Panc1 (cell line): ENCODE results near the gene ARTN. TPM values are rescaled to one million over a fixed set of nuclear protein-coding genes. Genes with fewer than 3 reads are reported as not detected.

Experiments
- ATAC-seq: fragments of 200-7000 bp; cut with Tn5 transposase; 2 replicates; pipeline ENCODE4 v1.9.1; 2020; ENCODE audit warnings: mild to moderate bottlenecking, moderate library complexity
- BruUV-seq: library from RNA; stranded (reverse); fragments of 400-500 nt; replicated peaks from 2 replicates; lab custom pipeline; 2021; lab: Mats Ljungman, UMichigan
- CTCF ChIA-PET: fragments of 300-600 bp; sonication (Branson Sonifier 250); formaldehyde crosslinking; loops from one replicate; lab custom pipeline; 2022; ENCODE audit warnings: antibody characterized with exemption; lab: Charles Lee
- POLR2A ChIA-PET: fragments of 300-600 bp; sonication (Branson Sonifier 250); formaldehyde crosslinking; loops from one replicate; lab custom pipeline; 2022; ENCODE audit warnings: antibody characterized with exemption; lab: Charles Lee
- DNase-seq: peaks from one replicate; pipeline ENCODE4 v3.0.0-alpha.2; 2010; ENCODE audit warnings: low read depth, low spot score
- H3K27ac ChIP-seq: 2 replicates; pipeline ENCODE4 v1.5.1; 2011; ENCODE audit warnings: mild to moderate bottlenecking, low read length, inconsistent platforms
- H3K27me3 ChIP-seq: fragments of 200-500 bp; sonication (Bioruptor generic); 2 replicates; pipeline ENCODE4 v1.6.0; 2014; ENCODE audit warnings: low read length, inconsistent platforms; ENCODE audit not compliant: control insufficient read depth, insufficient read depth
- H3K36me3 ChIP-seq: fragments of 200-500 bp; sonication (Bioruptor generic); 2 replicates; pipeline ENCODE4 v1.5.1; 2014; ENCODE audit warnings: inconsistent platforms, mild to moderate bottlenecking, low read length, moderate library complexity; ENCODE audit not compliant: control insufficient read depth, insufficient read depth
- H3K4me1 ChIP-seq: 2 replicates; pipeline ENCODE4 v1.5.1; 2011; ENCODE audit warnings: inconsistent platforms, mild to moderate bottlenecking, low read length, moderate library complexity; ENCODE audit not compliant: control insufficient read depth, insufficient read depth
- H3K4me3 ChIP-seq, 2 experiments: 2 replicates each; pipeline ENCODE4 v1.5.1; 2011 to 2012; ENCODE audit warnings: low read depth in 2 of 2, low read length in 2 of 2, mild to moderate bottlenecking in 2 of 2, inconsistent platforms in 1 of 2, moderate library complexity in 1 of 2
- H3K9me3 ChIP-seq: fragments of 200-500 bp; sonication (Bioruptor generic); 2 replicates; pipeline ENCODE4 v1.5.1; 2014; ENCODE audit warnings: low read depth, mild to moderate bottlenecking, inconsistent platforms, low read length, moderate library complexity; ENCODE audit not compliant: control insufficient read depth, insufficient read depth
- POLR2AphosphoS5 ChIP-seq: IDR thresholded peaks from 2 replicates; pipeline ENCODE4 v1.6.1; 2012; ENCODE audit warnings: mild to moderate bottlenecking, low read depth, low read length, moderate library complexity
- SIN3A ChIP-seq: IDR thresholded peaks from 2 replicates; pipeline ENCODE4 v1.6.1; 2012; ENCODE audit warnings: low read depth, mild to moderate bottlenecking, low read length, moderate library complexity, borderline replicate concordance; ENCODE audit not compliant: insufficient read depth
- TCF7L2 ChIP-seq: IDR thresholded peaks from 2 replicates; pipeline ENCODE4 v1.6.1; 2011; ENCODE audit warnings: mild to moderate bottlenecking, low read depth, low read length, inconsistent platforms
- in situ Hi-C: cut with HindIII; loops from 2 replicates; pipeline ENCODE4 v1.10.0; 2016; ENCODE audit warnings: low sequenced_read_pairs, low pct_unique_long_range_greater_than_20kb
- intact Hi-C: fragments of 100-400 bp; cut with micrococcal nuclease; formaldehyde crosslinking; loops from one replicate; pipeline ENCODE4 v1.10.0; 2022; ENCODE audit not compliant: unreplicated experiment
- total RNA-seq: library from RNA; stranded (reverse); gene quantifications from one replicate; pipeline ENCODE4 v1.2.1, GENCODE V29; 2021; ENCODE audit not compliant: unreplicated experiment
- TF ChIP-seq, protein P1 (sequence below): fragments of 450-650 bp; IDR thresholded peaks from 2 replicates; pipeline ENCODE4 v1.5.1; 2017; ENCODE audit warnings: mild to moderate bottlenecking
- TF ChIP-seq, protein P2 (sequence below), 2 experiments: IDR thresholded peaks; 2 replicates each; pipeline ENCODE4 v1.6.1; 2011 to 2012; ENCODE audit warnings: low read depth in 2 of 2, control low read depth in 1 of 2, low read length in 1 of 2, mild to moderate bottlenecking in 1 of 2, moderate library complexity in 1 of 2; ENCODE audit not compliant: insufficient read depth in 1 of 2

ARTN gene
- total RNA-seq, 1 experiment from 2014 or later, result 0.49 TPM

DNA sequence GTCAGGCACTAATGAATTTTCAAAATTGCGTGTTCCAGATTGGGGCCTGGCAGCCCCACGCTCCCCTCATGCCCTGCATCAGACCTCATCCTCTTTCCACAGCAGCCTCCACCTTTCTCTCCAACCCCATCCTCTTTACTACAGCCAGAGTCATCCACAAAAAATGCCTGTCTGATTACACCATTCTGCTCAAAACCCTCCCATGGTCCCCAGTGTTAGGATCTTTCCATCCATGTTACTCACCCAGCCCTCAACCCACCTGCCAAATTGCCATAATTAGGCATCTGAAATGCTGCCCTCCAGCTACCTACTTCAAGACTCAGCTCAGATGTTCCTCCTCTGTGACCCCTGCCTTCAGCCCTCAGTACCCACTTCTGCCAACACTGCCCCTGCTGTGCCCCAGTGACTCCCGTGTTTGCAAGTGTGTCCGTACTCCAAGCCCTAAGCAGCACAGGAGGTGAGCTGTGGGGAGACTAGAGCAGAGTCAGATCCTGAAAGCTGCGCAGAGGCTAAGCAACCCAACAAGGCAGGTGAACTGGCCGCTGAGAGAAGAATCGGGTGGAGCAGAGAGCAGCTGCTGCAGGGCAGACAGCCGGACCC is 715 bp upstream of the ARTN start:
- no peaks in the 10 kb centered on the region for H3K36me3 ChIP-seq
- CTCF ChIA-PET, result interaction anchor here (0.5 to 3.5 kb wide), 2 partner anchors 168 to 685 kb away, joined by 3 to 84 read pairs; no protein-coding TSS in a partner anchor
- BruUV-seq, result no TSS peak
- ATAC-seq (no peak), DNase-seq (no peak)
- in situ Hi-C loops (loop anchor here (25.0 kb wide), 1 partner anchor 171 kb away; no protein-coding TSS in a partner anchor), intact Hi-C loops (loop anchor here (10.0 kb wide), 1 partner anchor 408 kb away; no protein-coding TSS in a partner anchor)
- POLR2A ChIA-PET, result no interaction called here
- TF ChIP-seq, protein P1, sequence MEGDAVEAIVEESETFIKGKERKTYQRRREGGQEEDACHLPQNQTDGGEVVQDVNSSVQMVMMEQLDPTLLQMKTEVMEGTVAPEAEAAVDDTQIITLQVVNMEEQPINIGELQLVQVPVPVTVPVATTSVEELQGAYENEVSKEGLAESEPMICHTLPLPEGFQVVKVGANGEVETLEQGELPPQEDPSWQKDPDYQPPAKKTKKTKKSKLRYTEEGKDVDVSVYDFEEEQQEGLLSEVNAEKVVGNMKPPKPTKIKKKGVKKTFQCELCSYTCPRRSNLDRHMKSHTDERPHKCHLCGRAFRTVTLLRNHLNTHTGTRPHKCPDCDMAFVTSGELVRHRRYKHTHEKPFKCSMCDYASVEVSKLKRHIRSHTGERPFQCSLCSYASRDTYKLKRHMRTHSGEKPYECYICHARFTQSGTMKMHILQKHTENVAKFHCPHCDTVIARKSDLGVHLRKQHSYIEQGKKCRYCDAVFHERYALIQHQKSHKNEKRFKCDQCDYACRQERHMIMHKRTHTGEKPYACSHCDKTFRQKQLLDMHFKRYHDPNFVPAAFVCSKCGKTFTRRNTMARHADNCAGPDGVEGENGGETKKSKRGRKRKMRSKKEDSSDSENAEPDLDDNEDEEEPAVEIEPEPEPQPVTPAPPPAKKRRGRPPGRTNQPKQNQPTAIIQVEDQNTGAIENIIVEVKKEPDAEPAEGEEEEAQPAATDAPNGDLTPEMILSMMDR, result no peak
- TF ChIP-seq, protein P2, sequence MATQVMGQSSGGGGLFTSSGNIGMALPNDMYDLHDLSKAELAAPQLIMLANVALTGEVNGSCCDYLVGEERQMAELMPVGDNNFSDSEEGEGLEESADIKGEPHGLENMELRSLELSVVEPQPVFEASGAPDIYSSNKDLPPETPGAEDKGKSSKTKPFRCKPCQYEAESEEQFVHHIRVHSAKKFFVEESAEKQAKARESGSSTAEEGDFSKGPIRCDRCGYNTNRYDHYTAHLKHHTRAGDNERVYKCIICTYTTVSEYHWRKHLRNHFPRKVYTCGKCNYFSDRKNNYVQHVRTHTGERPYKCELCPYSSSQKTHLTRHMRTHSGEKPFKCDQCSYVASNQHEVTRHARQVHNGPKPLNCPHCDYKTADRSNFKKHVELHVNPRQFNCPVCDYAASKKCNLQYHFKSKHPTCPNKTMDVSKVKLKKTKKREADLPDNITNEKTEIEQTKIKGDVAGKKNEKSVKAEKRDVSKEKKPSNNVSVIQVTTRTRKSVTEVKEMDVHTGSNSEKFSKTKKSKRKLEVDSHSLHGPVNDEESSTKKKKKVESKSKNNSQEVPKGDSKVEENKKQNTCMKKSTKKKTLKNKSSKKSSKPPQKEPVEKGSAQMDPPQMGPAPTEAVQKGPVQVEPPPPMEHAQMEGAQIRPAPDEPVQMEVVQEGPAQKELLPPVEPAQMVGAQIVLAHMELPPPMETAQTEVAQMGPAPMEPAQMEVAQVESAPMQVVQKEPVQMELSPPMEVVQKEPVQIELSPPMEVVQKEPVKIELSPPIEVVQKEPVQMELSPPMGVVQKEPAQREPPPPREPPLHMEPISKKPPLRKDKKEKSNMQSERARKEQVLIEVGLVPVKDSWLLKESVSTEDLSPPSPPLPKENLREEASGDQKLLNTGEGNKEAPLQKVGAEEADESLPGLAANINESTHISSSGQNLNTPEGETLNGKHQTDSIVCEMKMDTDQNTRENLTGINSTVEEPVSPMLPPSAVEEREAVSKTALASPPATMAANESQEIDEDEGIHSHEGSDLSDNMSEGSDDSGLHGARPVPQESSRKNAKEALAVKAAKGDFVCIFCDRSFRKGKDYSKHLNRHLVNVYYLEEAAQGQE (IDR thresholded peaks at IDR 0.05; ENCODE audit: insufficient read depth in 1 of 2, low read depth in 2 of 2, low read length in 1 of 2), result no peak
- TF ChIP-seq POLR2AphosphoS5, result no peak
- TF ChIP-seq TCF7L2, result no peak
- no peak for TF ChIP-seq SIN3A
- no peaks in the 10 kb centered on the region for H3K27me3 ChIP-seq
- H3K4me3 ChIP-seq, result no peak overlapping the region
- H3K27ac ChIP-seq, result no peak overlapping the region
- peaks cover 17% of the 10 kb centered on the region for H3K4me1 ChIP-seq
- H3K9me3 ChIP-seq, result no peaks in the 10 kb centered on the region

DNA sequence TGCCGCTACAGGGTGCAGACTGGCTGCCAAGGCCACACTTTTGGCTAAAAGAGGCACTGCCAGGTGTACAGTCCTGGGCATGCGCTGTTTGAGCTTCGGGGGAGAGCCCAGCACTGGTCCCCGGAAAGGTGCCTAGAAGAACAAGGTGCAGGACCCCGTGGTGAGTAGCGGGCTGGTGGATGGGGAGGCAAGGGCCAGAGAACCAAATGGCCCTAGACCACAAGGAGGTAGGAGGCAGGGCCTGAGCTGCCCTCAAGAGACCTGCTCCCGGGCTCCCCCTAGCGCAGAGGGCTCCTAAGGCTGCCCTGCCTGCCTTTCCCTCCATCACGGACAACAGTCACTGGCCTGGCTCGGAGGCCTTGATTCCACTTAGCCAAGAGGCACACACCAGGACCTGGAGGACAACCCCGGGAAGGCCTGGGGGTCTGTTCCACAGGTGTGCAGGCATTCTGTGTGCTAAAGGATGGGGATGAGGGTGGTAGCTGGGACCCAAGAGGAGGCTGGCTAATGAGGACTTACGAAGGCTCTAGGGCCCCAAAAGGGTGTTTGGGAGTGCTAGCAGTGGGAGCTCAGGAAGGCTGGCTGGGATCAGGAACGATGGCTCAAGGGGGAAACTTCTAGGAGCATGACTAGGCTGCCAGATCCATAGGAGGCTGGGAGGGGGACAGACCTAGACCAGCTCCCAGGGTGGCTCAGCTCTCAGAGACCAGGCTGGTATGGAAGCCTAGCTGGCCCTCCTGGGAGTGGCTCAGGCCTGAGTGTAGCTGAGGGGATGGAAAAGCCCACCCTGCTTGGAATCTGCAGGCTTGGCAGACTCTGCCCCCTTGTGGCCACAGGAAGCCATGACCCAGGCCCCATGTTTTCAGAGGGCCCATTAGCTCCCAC is 742 bp downstream of the ARTN start:
- ATAC-seq (peak; percentile 59), DNase-seq (no peak)
- Histone ChIP-seq H3K27me3 (no peaks in the 10 kb centered on the region), H3K4me1 (peaks cover 16% of the 10 kb centered on the region), H3K4me3 (no peak overlapping the region), H3K27ac (peak overlapping the region; percentile 40; the same call in 1 of the 2 replicates), H3K9me3 (no peaks in the 10 kb centered on the region), H3K36me3 (no peaks in the 10 kb centered on the region)
- TF ChIP-seq POLR2AphosphoS5 (no peak), TCF7L2 (no peak), SIN3A (no peak)
- TF ChIP-seq, protein P2 (IDR thresholded peaks at IDR 0.05; ENCODE audit: insufficient read depth in 1 of 2, low read depth in 2 of 2, low read length in 1 of 2), result no peak
- TF ChIP-seq, protein P1, result peak; percentile 93
- CTCF ChIA-PET, result interaction anchor here (0.6 to 3.5 kb wide), 17 partner anchors 10 to 281 kb away, joined by 3 to 84 read pairs (median 3); no protein-coding TSS in a partner anchor
- BruUV-seq, result no TSS peak
- intact Hi-C loops, result loop anchor here (2.0 to 10.0 kb wide), 2 partner anchors 172 to 410 kb away; no protein-coding TSS in a partner anchor
- POLR2A ChIA-PET, result interaction anchor here (0.6 to 0.9 kb wide), 2 partner anchors 70 to 171 kb away, joined by 3 read pairs; no protein-coding TSS in a partner anchor
- in situ Hi-C loops, result loop anchor here (25.0 kb wide), 1 partner anchor 172 kb away; no protein-coding TSS in a partner anchor
